K562 (cell line): ENCODE data around the gene ZDHHC18. TPM values are rescaled to one million over a fixed set of nuclear protein-coding genes. Genes with fewer than 3 reads are reported as not detected.
A peak's percentile ranks its signal among the peaks of the same experiment; 100 is the strongest.

ENCODE experiments used
- BRD9 ChIP-seq: fragments of 450-650 bp; IDR thresholded peaks from 2 replicates; pipeline ENCODE4 v1.6.1; 2018; ENCODE audit warnings: low read depth; ENCODE audit not compliant: partially characterized antibody
- CHD1 ChIP-seq: fragments of 200-600 bp; sonication (generic); IDR thresholded peaks from one replicate; pipeline ENCODE4 v1.6.1; 2012; ENCODE audit warnings: mild to moderate bottlenecking, moderate library complexity, low read length, inconsistent platforms
- CREM ChIP-seq: IDR thresholded peaks from 2 replicates; pipeline ENCODE4 v1.6.1; 2014; ENCODE audit warnings: antibody characterized with exemption, low read depth
- CXXC5 ChIP-seq: fragments of 250-450 bp; sonication (Bioruptor Pico); IDR thresholded peaks from 2 replicates; pipeline ENCODE4 v1.8.0; 2022; ENCODE audit warnings: inconsistent platforms, mild to moderate bottlenecking, moderate library complexity
- ELF2 ChIP-seq: fragments of 250-450 bp; sonication (Bioruptor Pico); IDR thresholded peaks from 2 replicates; pipeline ENCODE4 v1.5.0; 2021; ENCODE audit warnings: mild to moderate bottlenecking
- ERF ChIP-seq: fragments of 450-650 bp; formaldehyde crosslinking; IDR thresholded peaks from 2 replicates; pipeline ENCODE4 v1.4.0; 2020; ENCODE audit warnings: mild to moderate bottlenecking, mixed read lengths
- ETV6 ChIP-seq, 3 experiments: fragments of 150-350 bp in 1 of 3; sonication (generic) in 1 of 3; formaldehyde crosslinking in 1 of 3; IDR thresholded peaks; 2 replicates each; pipeline versions ENCODE4 v1.6.1 to v1.8.0; 2014 to 2022; ENCODE audit warnings: borderline replicate concordance in 2 of 3, low read depth in 2 of 3, antibody characterized with exemption in 1 of 3, low read length in 1 of 3, mild to moderate bottlenecking in 1 of 3, missing genetic modification reagents in 1 of 3
- FIP1L1 ChIP-seq: fragments of 200-400 bp; formaldehyde crosslinking; IDR thresholded peaks from 2 replicates; pipeline ENCODE4 v1.6.1; 2018; ENCODE audit warnings: mild to moderate bottlenecking, low read depth, low read length; ENCODE audit not compliant: poor library complexity, severe bottlenecking
- GABPA ChIP-seq: fragments of 200-800 bp; sonication (Bioruptor generic); conservative IDR thresholded peaks from 2 replicates; pipeline ENCODE4 v1.6.1; 2016; ENCODE audit warnings: low read depth, missing genetic modification characterization, missing compliant biosample characterization
- GABPB2 ChIP-seq: fragments of 250-450 bp; sonication (Bioruptor Pico); conservative IDR thresholded peaks from 2 replicates; pipeline ENCODE4 v1.5.1; 2021; ENCODE audit warnings: mild to moderate bottlenecking
- PPARD ChIP-seq: fragments of 250-450 bp; sonication (Bioruptor Pico); IDR thresholded peaks from 2 replicates; pipeline ENCODE4 v1.8.0; 2022; ENCODE audit warnings: inconsistent platforms, mild to moderate bottlenecking, moderate library complexity
- RBBP5 ChIP-seq: fragments of 200-600 bp; sonication (generic); IDR thresholded peaks from 2 replicates; pipeline ENCODE4 v1.6.1; 2012; ENCODE audit warnings: borderline replicate concordance, mild to moderate bottlenecking, low read length, control low read depth, inconsistent platforms; ENCODE audit not compliant: insufficient read depth, poor library complexity, severe bottlenecking
- TAF7 ChIP-seq: fragments of 450-650 bp; IDR thresholded peaks from 2 replicates; pipeline ENCODE4 v1.6.1; 2016; ENCODE audit warnings: missing genetic modification characterization, missing compliant biosample characterization
- WHSC1 ChIP-seq: IDR thresholded peaks from one replicate; pipeline ENCODE4 v1.6.1; 2012; ENCODE audit warnings: low read length, control low read depth, inconsistent platforms
- ZNF197 ChIP-seq: fragments of 200-800 bp; sonication (Bioruptor generic); IDR thresholded peaks from 2 replicates; pipeline ENCODE4 v1.6.1; 2016; ENCODE audit warnings: low read depth, missing genetic modification characterization, missing compliant biosample characterization
- ZNF224 ChIP-seq: sonication (generic); formaldehyde crosslinking; IDR thresholded peaks from 2 replicates; pipeline ENCODE4 v1.8.0; 2022; ENCODE audit warnings: mild to moderate bottlenecking, missing genetic modification reagents
- polyA plus RNA-seq, 8 experiments: library from polyadenylated mRNA; depleted of rRNA in 4 of 8; stranded (reverse) in 5 of 8; unstranded in 3 of 8; fragments of >200 nt; fragmentation: Nextera tagmentation in 2 of 8; fragmentation: Illumina TruSeq in 1 of 8; extraction: Ambion mirVana in 2 of 8; extraction: Trizol in 1 of 8; gene quantifications; 2 replicates each; pipeline versions ENCODE4 v1.2.1 to v1.2.3, GENCODE V29; 2011 to 2014; ENCODE audit warnings: inconsistent platforms in 1 of 8, missing spikeins in 1 of 8
- total RNA-seq, 7 experiments: library from RNA; depleted of rRNA in 6 of 7; stranded (reverse); fragments of >200 nt in 6 of 7; fragmentation: Illumina TruSeq in 2 of 7; extraction: Trizol in 2 of 7; gene quantifications; 2 replicates each; pipeline versions ENCODE4 v1.2.1 to v1.2.3, GENCODE V29; 2011 to 2021; ENCODE audit warnings: low replicate concordance in 1 of 7
- TF ChIP-seq, protein P1 (sequence below): conservative IDR thresholded peaks from 2 replicates; pipeline ENCODE4 v1.6.1; 2011; ENCODE audit warnings: low read depth, mild to moderate bottlenecking, low read length; ENCODE audit not compliant: control insufficient read depth
- TF ChIP-seq, protein P2 (sequence below): sonication (generic); formaldehyde crosslinking; IDR thresholded peaks from 2 replicates; pipeline ENCODE4 v1.8.0; 2022; ENCODE audit warnings: missing genetic modification reagents, mild to moderate bottlenecking, borderline replicate concordance
- TF ChIP-seq, protein P3 (sequence below): fragments of 250-450 bp; sonication (Bioruptor Pico); IDR thresholded peaks from 2 replicates; pipeline ENCODE4 v1.5.0; 2021
- TF ChIP-seq, protein P4 (sequence below): fragments of 200-800 bp; sonication (Bioruptor generic); IDR thresholded peaks from 2 replicates; pipeline ENCODE4 v1.6.1; 2017; ENCODE audit warnings: missing genetic modification characterization, missing compliant biosample characterization
- TF ChIP-seq, protein P5 (sequence below): sonication (generic); formaldehyde crosslinking; IDR thresholded peaks from 2 replicates; pipeline ENCODE4 v1.9.0; 2022; ENCODE audit warnings: mild to moderate bottlenecking, missing genetic modification reagents

ZDHHC18 gene
- total and polyA plus RNA-seq, 9 of the 15 experiments (the other 6 are each of a cell fraction or from before 2014, with no cell fraction given), result 0.42 to 35.6 (median 15.8) TPM

DNA sequence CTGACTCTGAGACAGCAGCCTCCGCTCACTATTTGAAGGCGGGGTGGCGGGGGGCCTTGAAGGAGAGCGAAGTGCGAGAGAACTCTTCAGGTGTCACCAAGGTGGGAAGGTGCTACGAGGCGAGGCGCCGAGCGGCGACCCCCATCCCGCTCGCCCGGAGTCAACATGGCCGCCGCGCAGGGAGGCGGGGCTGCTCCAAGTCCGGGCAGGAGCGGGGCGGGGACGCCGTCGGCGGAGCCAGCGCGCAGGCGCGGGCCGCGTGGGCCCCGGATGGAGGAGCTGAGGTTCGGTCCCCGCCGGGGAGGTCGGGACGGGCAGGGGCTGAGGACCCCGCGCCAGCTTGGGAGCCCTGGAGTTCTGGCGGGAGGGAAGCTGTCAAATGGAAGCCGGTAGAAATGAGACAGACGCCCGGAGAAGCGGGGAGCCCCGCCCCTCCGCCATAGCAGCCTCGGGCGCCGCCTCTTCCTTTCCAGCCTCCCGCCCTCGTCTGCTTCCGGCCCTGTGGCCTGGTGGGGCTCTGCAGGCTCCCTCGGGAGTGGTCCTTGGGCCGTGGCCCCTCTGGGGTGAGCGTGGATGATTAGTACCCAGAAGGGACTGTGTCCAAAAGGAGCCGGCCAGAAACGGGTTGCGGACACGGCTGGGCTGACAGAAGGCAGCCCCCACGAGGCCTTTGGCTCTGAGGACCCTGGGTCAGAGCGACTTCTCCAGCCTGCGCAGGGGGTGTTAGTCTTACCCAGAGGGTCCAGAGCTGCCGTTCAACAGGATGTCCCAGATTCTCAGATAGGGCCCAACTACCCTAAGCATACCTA, 38.6 kb upstream of the ZDHHC18 start, which contains the start of gene PIGV (continued):
- TF ChIP-seq ETV6 (IDR thresholded peaks at IDR 0.05; ENCODE audit: borderline replicate concordance in 1 of 2, low read depth in 2 of 2, low read length in 1 of 2) (no peak), ETV6 (CRISPR knock-in tag; IDR thresholded peaks at IDR 0.05; ENCODE audit: borderline replicate concordance) (peak; percentile 59; the same call in 1 of the 2 replicates), CHD1 (no peak), TAF7 (tag) (peak; percentile 68; the same call in 1 of the 2 replicates), CXXC5 (peak; percentile 72; the same call in 1 of the 2 replicates), FIP1L1 (peak; percentile 35), ELF2 (CRISPR knock-in tag) (no peak; the same call in 1 of the 2 replicates), RBBP5 (peak; percentile 83), GABPB2 (CRISPR knock-in tag) (0 out of 2 replicates have a peak, but pooled peaks have one; percentile 15), ZNF197 (CRISPR knock-in tag) (0 out of 2 replicates have a peak, but pooled peaks have one; percentile 12), GABPA (tag) (peak; percentile 95), PPARD (CRISPR knock-in tag) (no peak), BRD9 (peak; percentile 52), ERF (CRISPR knock-in tag) (peak; percentile 50), WHSC1 (no peak), CREM (peak; percentile 73), ZNF224 (CRISPR knock-in tag) (no peak)
- TF ChIP-seq, protein P1, sequence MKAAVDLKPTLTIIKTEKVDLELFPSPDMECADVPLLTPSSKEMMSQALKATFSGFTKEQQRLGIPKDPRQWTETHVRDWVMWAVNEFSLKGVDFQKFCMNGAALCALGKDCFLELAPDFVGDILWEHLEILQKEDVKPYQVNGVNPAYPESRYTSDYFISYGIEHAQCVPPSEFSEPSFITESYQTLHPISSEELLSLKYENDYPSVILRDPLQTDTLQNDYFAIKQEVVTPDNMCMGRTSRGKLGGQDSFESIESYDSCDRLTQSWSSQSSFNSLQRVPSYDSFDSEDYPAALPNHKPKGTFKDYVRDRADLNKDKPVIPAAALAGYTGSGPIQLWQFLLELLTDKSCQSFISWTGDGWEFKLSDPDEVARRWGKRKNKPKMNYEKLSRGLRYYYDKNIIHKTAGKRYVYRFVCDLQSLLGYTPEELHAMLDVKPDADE, result peak; percentile 81
- TF ChIP-seq, protein P2, sequence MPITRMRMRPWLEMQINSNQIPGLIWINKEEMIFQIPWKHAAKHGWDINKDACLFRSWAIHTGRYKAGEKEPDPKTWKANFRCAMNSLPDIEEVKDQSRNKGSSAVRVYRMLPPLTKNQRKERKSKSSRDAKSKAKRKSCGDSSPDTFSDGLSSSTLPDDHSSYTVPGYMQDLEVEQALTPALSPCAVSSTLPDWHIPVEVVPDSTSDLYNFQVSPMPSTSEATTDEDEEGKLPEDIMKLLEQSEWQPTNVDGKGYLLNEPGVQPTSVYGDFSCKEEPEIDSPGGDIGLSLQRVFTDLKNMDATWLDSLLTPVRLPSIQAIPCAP (CRISPR knock-in tag), result 0 out of 2 replicates have a peak, but pooled peaks have one; percentile 68
- TF ChIP-seq, protein P3, sequence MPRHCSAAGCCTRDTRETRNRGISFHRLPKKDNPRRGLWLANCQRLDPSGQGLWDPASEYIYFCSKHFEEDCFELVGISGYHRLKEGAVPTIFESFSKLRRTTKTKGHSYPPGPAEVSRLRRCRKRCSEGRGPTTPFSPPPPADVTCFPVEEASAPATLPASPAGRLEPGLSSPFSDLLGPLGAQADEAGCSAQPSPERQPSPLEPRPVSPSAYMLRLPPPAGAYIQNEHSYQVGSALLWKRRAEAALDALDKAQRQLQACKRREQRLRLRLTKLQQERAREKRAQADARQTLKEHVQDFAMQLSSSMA (CRISPR knock-in tag), result 0 out of 2 replicates have a peak, but pooled peaks have one; percentile 10
- TF ChIP-seq, protein P4, sequence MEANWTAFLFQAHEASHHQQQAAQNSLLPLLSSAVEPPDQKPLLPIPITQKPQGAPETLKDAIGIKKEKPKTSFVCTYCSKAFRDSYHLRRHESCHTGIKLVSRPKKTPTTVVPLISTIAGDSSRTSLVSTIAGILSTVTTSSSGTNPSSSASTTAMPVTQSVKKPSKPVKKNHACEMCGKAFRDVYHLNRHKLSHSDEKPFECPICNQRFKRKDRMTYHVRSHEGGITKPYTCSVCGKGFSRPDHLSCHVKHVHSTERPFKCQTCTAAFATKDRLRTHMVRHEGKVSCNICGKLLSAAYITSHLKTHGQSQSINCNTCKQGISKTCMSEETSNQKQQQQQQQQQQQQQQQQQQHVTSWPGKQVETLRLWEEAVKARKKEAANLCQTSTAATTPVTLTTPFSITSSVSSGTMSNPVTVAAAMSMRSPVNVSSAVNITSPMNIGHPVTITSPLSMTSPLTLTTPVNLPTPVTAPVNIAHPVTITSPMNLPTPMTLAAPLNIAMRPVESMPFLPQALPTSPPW (CRISPR knock-in tag), result peak; percentile 95
- TF ChIP-seq, protein P5, sequence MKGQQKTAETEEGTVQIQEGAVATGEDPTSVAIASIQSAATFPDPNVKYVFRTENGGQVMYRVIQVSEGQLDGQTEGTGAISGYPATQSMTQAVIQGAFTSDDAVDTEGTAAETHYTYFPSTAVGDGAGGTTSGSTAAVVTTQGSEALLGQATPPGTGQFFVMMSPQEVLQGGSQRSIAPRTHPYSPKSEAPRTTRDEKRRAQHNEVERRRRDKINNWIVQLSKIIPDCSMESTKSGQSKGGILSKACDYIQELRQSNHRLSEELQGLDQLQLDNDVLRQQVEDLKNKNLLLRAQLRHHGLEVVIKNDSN (CRISPR knock-in tag), result peak; percentile 36; the same call in 1 of the 2 replicates
